Fibroblast of peridontal ligament (primary cell): ENCODE data around the gene ROR1.

ENCODE experiments used
- DNase-seq: peaks from one replicate; pipeline ENCODE4 v3.0.0-alpha.2; 2010; ENCODE audit errors: extremely low read depth

Gene ROR1

DNA sequence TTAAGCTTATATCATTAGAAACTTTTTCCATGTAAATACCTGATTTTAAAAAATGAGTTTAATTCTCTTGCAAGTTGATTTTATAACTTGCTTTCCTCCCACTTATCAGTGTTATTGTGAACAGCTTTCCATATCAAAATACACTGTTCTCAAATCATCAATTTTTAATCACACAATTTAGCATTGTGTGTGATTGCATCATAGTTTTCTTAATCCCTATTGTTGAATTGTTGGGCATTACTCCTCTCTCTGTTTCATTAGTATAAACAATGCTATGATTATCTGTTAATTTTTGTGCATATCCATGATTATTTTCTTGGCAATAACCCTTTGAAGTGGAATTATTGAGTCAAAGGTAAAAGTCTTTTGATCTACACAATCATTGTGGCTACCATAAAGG lies 48.7 kb downstream of the ROR1 start:
- DNase-seq, result no peak

- no peak for DNase-seq
These were observed 50.6 kb downstream of the ROR1 start for GRCh38 chr1:63824451-63824850.

GRCh38 chr1:63825111-63825510 lies 51.3 kb downstream of the ROR1 start:
- no peak for DNase-seq

GRCh38 chr1:63826246-63826861 lies 52.5 kb downstream of the ROR1 start:
- peak; percentile 62 for DNase-seq

DNA sequence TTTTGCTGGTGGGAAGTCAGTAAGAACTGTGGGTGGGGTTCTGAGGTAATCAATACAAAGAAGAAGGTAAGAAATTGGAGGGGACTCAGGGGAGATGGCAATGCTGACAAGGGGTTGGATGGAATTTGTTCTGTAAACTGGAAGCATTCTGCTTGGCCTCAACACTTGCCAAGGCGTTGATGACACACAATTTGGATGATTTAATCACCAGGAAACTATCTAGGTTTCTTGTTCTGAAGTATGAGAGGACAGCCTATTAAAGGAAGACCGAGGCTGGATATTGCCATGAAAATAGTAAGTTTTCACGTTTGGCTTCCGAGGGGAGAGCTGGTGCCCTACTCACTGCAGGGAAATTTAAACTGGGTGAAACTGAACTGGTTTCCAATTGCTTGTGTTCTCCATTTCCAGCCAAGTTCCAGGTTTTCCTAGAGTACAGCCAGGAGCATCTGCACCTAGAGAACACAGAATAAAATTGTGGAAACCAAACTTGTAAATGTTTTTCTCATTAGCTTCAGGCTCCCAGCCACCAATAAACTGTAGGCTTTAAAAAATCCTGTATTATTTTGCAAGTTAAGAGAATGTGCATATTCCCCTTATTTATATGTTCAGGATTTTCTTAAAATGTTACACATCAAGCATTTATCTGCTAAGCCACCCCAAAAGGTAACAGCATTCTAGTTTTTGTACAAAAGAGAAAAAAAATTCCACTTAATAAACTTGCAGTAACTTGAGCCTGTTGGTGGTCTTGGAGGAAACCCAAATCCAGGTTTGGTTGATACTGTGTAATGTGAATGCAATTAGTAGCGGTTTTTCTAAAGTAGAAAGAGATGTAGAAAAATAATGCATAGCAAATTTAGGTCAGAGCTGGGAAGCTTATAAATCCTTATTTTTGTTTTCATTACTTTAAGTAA lies 53.8 kb downstream of the ROR1 start:
- peak; percentile 23 for DNase-seq

GRCh38 chr1:63828322-63829044 lies 54.7 kb downstream of the ROR1 start:
- DNase-seq, result no peak

- peak; percentile 64 for DNase-seq
These were observed 55.8 kb downstream of the ROR1 start for GRCh38 chr1:63829349-63830327.

DNA sequence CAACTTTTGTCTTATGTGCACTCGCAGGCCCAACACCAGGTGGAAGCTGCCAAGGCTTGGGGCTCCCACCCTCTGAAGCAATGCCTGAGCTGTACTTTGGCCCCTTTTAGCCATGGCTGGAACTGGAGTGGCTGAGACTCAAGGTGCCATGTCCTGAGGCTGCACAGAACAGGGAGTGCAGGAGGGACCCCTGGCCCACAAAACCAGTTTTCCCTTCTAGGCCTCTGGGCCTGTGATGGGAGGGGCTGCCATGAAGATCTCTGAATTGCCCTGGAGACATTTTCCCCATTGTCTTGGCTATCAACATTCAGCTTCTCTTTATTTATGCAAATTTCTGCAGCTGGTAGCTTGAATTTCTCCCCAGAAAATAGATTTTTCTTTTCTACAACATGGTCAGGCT lies 57.6 kb downstream of the ROR1 start:
- DNase-seq, result no peak

DNA sequence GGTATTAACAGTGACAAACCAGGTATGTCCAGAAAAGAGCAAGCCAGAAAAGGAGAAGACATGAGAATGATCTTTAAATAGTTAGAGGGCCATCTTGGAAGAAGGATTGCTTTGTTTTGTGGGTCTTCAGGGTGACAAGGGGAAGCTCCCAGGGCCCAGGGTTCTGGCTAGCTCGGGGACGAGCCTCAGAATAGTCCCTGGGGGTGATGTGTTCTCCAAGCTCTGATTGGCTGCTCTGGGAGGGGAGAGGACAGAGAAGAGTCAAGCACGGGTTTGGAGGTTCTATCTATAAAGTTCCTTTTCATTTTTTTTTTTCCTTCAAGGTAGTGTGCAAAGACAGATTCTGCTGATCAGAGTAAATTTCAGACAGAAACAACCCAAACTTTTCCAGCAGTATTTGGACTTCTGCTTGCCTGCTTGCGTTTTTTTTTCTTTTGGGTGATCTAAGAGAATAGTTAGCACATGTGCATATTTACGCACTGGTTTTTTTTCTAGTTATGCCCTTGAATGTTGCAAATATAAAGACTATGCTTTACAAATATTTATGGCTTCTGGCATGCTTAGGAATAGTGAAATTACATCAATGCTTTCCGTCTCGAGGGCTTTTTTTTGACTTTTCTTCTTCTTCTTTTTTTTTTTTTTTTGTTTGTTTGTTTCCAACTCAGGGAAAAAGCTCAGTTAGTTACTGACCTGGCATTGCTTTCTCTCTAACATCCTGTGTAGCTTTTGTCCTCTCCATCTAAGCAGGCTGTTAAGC lies 59.7 kb downstream of the ROR1 start:
- DNase-seq, result peak; percentile 20

GRCh38 chr1:63835128-63835527 lies 61.3 kb downstream of the ROR1 start:
- no peak for DNase-seq

- DNase-seq, result no peak
These were observed 62.6 kb downstream of the ROR1 start for GRCh38 chr1:63836374-63836773.

- DNase-seq, result no peak
These were observed 63.0 kb downstream of the ROR1 start for GRCh38 chr1:63836830-63837229.

GRCh38 chr1:63843010-63843409 lies 69.2 kb downstream of the ROR1 start:
- no peak for DNase-seq

GRCh38 chr1:63843884-63844283 lies 70.1 kb downstream of the ROR1 start:
- DNase-seq, result no peak

- DNase-seq, result no peak
These were observed 71.5 kb downstream of the ROR1 start for GRCh38 chr1:63845346-63845745.

GRCh38 chr1:63847308-63847910 lies 73.6 kb downstream of the ROR1 start:
- DNase-seq, result no peak

DNA sequence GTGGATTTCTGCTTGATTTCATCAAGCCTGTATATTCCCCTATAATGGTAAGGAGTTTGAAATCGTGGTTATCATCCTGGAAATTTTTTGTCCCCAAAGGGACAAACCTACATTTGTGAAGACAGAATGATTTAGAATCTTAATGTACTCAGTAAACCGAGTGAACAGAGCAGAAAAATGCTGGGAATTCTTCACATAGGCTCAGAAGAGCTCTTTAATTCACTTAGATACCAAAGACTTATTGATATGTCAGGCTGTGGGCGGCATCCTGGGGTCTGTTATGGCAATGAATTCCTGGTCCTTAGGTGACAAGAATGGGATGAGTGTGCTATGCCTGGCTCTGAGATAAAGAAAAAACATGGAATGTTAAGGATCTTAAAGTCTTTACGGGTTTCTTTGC lies 74.9 kb downstream of the ROR1 start:
- DNase-seq, result no peak

GRCh38 chr1:63849149-63849548 lies 75.3 kb downstream of the ROR1 start:
- no peak for DNase-seq

GRCh38 chr1:63854091-63854490 lies 80.3 kb downstream of the ROR1 start:
- DNase-seq, result no peak

- DNase-seq, result no peak
These were observed 82.1 kb downstream of the ROR1 start for GRCh38 chr1:63855942-63856341.
